ENCODE data around the gene GPR55. TPM values are rescaled to one million over a fixed set of nuclear protein-coding genes. Genes with fewer than 3 reads are reported as not detected.

GPR55 gene
- polyA plus RNA-seq, 1 donor from 2014 or later, result not detected

DNA sequence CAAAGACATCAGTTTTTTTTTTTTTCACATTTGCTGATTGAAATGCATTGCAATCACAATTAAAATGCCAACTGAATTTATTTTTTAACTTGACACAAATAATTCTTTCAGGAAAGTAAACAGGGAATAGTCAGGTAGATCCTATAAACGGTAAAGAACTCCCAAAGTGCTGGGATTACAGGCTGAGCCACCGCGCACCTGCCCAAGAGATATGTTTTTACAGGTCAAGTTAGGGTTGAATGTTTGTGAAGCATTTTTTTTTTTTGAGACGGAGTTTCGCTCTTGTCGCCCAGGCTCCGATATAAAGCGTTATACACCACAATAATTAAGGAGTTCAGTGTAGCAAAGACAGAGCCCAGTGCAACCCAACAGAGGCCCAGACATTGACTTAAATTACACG is 45.2 kb downstream of the GPR55 start:
- Histone ChIP-seq H3K36me3 (ENCODE audit: insufficient read depth, low read length) (peaks cover 3% of the 10 kb centered on the region), H3K9me2 (ENCODE audit: insufficient read depth, low read length) (no peaks in the 10 kb centered on the region), H3K4me2 (ENCODE audit: low read length) (no peak overlapping the region), H4K20me1 (ENCODE audit: insufficient read depth) (no peaks in the 10 kb centered on the region), H3K9me3 (ENCODE audit: low read length) (no peaks in the 10 kb centered on the region), H3K27ac (ENCODE audit: low read length) (no peak overlapping the region), H3K9ac (ENCODE audit: low read length) (no peak overlapping the region), H3K79me2 (replicated peaks; ENCODE audit: insufficient read depth, low read length) (no peaks in the 10 kb centered on the region), H3F3A (ENCODE audit: insufficient read depth, low read length, poor library complexity, severe bottlenecking) (peaks cover 3% of the 10 kb centered on the region), H3K27me3 (ENCODE audit: insufficient read depth, low read depth, low read length) (no peaks in the 10 kb centered on the region), H2AFZ (ENCODE audit: low read depth, low read length) (no peak overlapping the region), H3K4me3 (ENCODE audit: low read length) (no peak overlapping the region)
- TF ChIP-seq, protein P1, sequence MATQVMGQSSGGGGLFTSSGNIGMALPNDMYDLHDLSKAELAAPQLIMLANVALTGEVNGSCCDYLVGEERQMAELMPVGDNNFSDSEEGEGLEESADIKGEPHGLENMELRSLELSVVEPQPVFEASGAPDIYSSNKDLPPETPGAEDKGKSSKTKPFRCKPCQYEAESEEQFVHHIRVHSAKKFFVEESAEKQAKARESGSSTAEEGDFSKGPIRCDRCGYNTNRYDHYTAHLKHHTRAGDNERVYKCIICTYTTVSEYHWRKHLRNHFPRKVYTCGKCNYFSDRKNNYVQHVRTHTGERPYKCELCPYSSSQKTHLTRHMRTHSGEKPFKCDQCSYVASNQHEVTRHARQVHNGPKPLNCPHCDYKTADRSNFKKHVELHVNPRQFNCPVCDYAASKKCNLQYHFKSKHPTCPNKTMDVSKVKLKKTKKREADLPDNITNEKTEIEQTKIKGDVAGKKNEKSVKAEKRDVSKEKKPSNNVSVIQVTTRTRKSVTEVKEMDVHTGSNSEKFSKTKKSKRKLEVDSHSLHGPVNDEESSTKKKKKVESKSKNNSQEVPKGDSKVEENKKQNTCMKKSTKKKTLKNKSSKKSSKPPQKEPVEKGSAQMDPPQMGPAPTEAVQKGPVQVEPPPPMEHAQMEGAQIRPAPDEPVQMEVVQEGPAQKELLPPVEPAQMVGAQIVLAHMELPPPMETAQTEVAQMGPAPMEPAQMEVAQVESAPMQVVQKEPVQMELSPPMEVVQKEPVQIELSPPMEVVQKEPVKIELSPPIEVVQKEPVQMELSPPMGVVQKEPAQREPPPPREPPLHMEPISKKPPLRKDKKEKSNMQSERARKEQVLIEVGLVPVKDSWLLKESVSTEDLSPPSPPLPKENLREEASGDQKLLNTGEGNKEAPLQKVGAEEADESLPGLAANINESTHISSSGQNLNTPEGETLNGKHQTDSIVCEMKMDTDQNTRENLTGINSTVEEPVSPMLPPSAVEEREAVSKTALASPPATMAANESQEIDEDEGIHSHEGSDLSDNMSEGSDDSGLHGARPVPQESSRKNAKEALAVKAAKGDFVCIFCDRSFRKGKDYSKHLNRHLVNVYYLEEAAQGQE (IDR thresholded peaks at IDR 0.05; ENCODE audit: borderline replicate concordance), result no peak
- TF ChIP-seq RAD21 (conservative IDR thresholded peaks at IDR 0.05), result no peak
- TF ChIP-seq, protein P2, sequence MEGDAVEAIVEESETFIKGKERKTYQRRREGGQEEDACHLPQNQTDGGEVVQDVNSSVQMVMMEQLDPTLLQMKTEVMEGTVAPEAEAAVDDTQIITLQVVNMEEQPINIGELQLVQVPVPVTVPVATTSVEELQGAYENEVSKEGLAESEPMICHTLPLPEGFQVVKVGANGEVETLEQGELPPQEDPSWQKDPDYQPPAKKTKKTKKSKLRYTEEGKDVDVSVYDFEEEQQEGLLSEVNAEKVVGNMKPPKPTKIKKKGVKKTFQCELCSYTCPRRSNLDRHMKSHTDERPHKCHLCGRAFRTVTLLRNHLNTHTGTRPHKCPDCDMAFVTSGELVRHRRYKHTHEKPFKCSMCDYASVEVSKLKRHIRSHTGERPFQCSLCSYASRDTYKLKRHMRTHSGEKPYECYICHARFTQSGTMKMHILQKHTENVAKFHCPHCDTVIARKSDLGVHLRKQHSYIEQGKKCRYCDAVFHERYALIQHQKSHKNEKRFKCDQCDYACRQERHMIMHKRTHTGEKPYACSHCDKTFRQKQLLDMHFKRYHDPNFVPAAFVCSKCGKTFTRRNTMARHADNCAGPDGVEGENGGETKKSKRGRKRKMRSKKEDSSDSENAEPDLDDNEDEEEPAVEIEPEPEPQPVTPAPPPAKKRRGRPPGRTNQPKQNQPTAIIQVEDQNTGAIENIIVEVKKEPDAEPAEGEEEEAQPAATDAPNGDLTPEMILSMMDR (IDR thresholded peaks at IDR 0.05; ENCODE audit: poor library complexity, severe bottlenecking), result no peak
- no peak for TF ChIP-seq EP300 (conservative IDR thresholded peaks at IDR 0.05; ENCODE audit: poor library complexity, severe bottlenecking)
- TF ChIP-seq SMC3 (conservative IDR thresholded peaks at IDR 0.05; ENCODE audit: poor library complexity), result no peak
- no peak for TF ChIP-seq EZH2 (IDR thresholded peaks at IDR 0.05; ENCODE audit: borderline replicate concordance, insufficient read depth, low read length, poor library complexity, severe bottlenecking)
- no peak for TF ChIP-seq TAF1 (IDR thresholded peaks at IDR 0.05; ENCODE audit: low read depth)
- no peak for TF ChIP-seq MXI1 (conservative IDR thresholded peaks at IDR 0.05; ENCODE audit: poor library complexity, severe bottlenecking)
- no peak for TF ChIP-seq POLR2AphosphoS5 (IDR thresholded peaks at IDR 0.05)

DNA sequence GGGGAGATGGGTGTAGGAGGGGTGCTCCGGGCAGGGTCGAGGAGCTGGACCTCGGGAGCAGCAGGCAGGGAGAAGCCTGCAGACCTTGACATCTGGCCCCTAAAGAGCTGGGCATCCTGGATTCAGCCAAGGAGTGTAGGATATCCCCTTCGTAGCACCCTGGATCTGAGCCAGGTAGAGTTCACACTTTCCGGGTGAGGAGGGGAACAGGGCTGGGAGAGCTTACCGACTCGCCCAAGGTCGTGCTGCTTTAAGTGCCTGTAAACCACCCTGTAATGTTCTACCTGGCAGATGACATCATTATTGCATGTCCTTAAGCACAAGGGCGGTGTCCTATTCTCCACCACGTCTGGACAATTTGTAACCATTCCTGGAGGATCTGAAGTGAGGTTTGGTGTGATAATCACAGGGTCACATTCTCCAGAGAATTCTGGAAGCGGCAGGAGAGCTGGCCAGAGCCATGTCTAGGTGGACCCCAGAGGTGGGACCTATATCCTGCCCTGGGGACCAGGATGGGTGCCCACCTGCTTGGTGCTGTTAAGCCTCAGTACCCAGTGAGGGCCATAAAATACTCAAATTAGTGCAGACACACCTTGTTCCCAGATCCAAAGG is 45.7 kb downstream of the GPR55 start:
- Histone ChIP-seq H3K9ac (ENCODE audit: low read length) (no peak overlapping the region), H3K9me2 (ENCODE audit: insufficient read depth, low read length) (no peaks in the 10 kb centered on the region), H3K79me2 (replicated peaks; ENCODE audit: insufficient read depth, low read length) (no peaks in the 10 kb centered on the region), H2AFZ (ENCODE audit: low read depth, low read length) (no peak overlapping the region), H3K9me3 (ENCODE audit: low read length) (no peaks in the 10 kb centered on the region), H4K20me1 (ENCODE audit: insufficient read depth) (no peaks in the 10 kb centered on the region), H3K27me3 (ENCODE audit: insufficient read depth, low read depth, low read length) (no peaks in the 10 kb centered on the region), H3F3A (ENCODE audit: insufficient read depth, low read length, poor library complexity, severe bottlenecking) (no peaks in the 10 kb centered on the region), H3K27ac (ENCODE audit: low read length) (no peak overlapping the region), H3K4me2 (ENCODE audit: low read length) (no peak overlapping the region), H3K4me3 (ENCODE audit: low read length) (no peak overlapping the region), H3K36me3 (ENCODE audit: insufficient read depth, low read length) (peaks cover 3% of the 10 kb centered on the region)
- TF ChIP-seq, protein P1 (IDR thresholded peaks at IDR 0.05; ENCODE audit: borderline replicate concordance), result no peak
- TF ChIP-seq EZH2 (IDR thresholded peaks at IDR 0.05; ENCODE audit: borderline replicate concordance, insufficient read depth, low read length, poor library complexity, severe bottlenecking) (no peak), EP300 (conservative IDR thresholded peaks at IDR 0.05; ENCODE audit: poor library complexity, severe bottlenecking) (no peak), POLR2AphosphoS5 (IDR thresholded peaks at IDR 0.05) (no peak), RAD21 (conservative IDR thresholded peaks at IDR 0.05) (no peak), TAF1 (IDR thresholded peaks at IDR 0.05; ENCODE audit: low read depth) (no peak), MXI1 (conservative IDR thresholded peaks at IDR 0.05; ENCODE audit: poor library complexity, severe bottlenecking) (no peak), SMC3 (conservative IDR thresholded peaks at IDR 0.05; ENCODE audit: poor library complexity) (no peak)
- TF ChIP-seq, protein P2 (IDR thresholded peaks at IDR 0.05; ENCODE audit: poor library complexity, severe bottlenecking), result no peak

All from neural cell (in vitro differentiated cells).